OCI-LY1 (cell line): ENCODE data around the gene RBM15B.

Source experiments
- H2AFZ ChIP-seq: fragments of 200-600 bp; sonication (generic), shearing (Covaris generic); 2 replicates; pipeline ENCODE4 v1.6.0; 2014; ENCODE audit warnings: antibody characterized with exemption, mild to moderate bottlenecking, low read length
- H3F3A ChIP-seq: fragments of 200-600 bp; sonication (generic), shearing (Covaris generic); 2 replicates; pipeline ENCODE4 v1.6.0; 2014; ENCODE audit warnings: mild to moderate bottlenecking, antibody characterized with exemption, low read length, moderate library complexity; ENCODE audit not compliant: insufficient read depth
- H3K27ac ChIP-seq: fragments of 200-600 bp; sonication (generic); 2 replicates; pipeline ENCODE4 v1.5.1; 2014; ENCODE audit warnings: low read length, mixed run types, mild to moderate bottlenecking, low read depth; ENCODE audit not compliant: poor library complexity, severe bottlenecking
- H3K27me3 ChIP-seq: fragments of 200-600 bp; sonication (generic); 2 replicates; pipeline ENCODE4 v1.6.0; 2014; ENCODE audit warnings: antibody characterized with exemption, mild to moderate bottlenecking, low read length, moderate library complexity; ENCODE audit not compliant: insufficient read depth
- H3K36me3 ChIP-seq: fragments of 200-600 bp; sonication (generic); 2 replicates; pipeline ENCODE4 v1.6.1; 2014; ENCODE audit warnings: mild to moderate bottlenecking, antibody characterized with exemption, low read length, moderate library complexity, mixed read lengths; ENCODE audit not compliant: insufficient read depth
- H3K4me1 ChIP-seq: fragments of 200-600 bp; sonication (generic); 2 replicates; pipeline ENCODE4 v1.5.1; 2014; ENCODE audit warnings: mild to moderate bottlenecking, low read length, moderate library complexity; ENCODE audit not compliant: insufficient read depth, severe bottlenecking
- H3K4me2 ChIP-seq: fragments of 200-600 bp; sonication (generic), shearing (Covaris generic); 2 replicates; pipeline ENCODE4 v1.6.1; 2014; ENCODE audit warnings: low read length
- H3K4me3 ChIP-seq: fragments of 200-600 bp; sonication (generic); 2 replicates; pipeline ENCODE4 v1.5.1; 2014; ENCODE audit warnings: low read length, low read depth, mild to moderate bottlenecking, mixed read lengths; ENCODE audit not compliant: poor library complexity, severe bottlenecking
- H3K79me2 ChIP-seq: fragments of 200-600 bp; shearing (Covaris generic); 2 replicates; pipeline ENCODE4 v1.6.1; 2016; ENCODE audit warnings: mixed run types, low read length, mixed read lengths; ENCODE audit not compliant: insufficient read depth
- H3K9ac ChIP-seq: fragments of 200-600 bp; sonication (generic), shearing (Covaris generic); 2 replicates; pipeline ENCODE4 v1.6.1; 2014; ENCODE audit warnings: mild to moderate bottlenecking, low read length, mixed read lengths
- H3K9me2 ChIP-seq: fragments of 200-600 bp; sonication (generic), shearing (Covaris generic); 2 replicates; pipeline ENCODE4 v1.6.1; 2014; ENCODE audit warnings: low read depth, mild to moderate bottlenecking, low read length, mixed read lengths
- H3K9me3 ChIP-seq: fragments of 200-600 bp; shearing (Covaris generic); 2 replicates; pipeline ENCODE4 v1.6.1; 2014; ENCODE audit warnings: low read length, mixed read lengths
- H4K20me1 ChIP-seq: fragments of 200-600 bp; sonication (generic), shearing (Covaris generic); 2 replicates; pipeline ENCODE4 v1.6.0; 2016; ENCODE audit warnings: mild to moderate bottlenecking, low read length; ENCODE audit not compliant: insufficient read depth
- CTCF ChIP-seq: fragments of 200-600 bp; sonication (generic), shearing (Covaris generic); IDR thresholded peaks from 2 replicates; pipeline ENCODE4 v1.5.1; 2017; ENCODE audit warnings: mild to moderate bottlenecking, antibody characterized with exemption, low read length, moderate library complexity, mixed read lengths
- EZH2 ChIP-seq: fragments of 200-600 bp; sonication (generic), shearing (Covaris generic); IDR thresholded peaks from 2 replicates; pipeline ENCODE4 v1.8.0; 2017; ENCODE audit warnings: borderline replicate concordance, mixed run types, mild to moderate bottlenecking, antibody characterized with exemption, low read length, moderate library complexity, mixed read lengths

Gene RBM15B

DNA sequence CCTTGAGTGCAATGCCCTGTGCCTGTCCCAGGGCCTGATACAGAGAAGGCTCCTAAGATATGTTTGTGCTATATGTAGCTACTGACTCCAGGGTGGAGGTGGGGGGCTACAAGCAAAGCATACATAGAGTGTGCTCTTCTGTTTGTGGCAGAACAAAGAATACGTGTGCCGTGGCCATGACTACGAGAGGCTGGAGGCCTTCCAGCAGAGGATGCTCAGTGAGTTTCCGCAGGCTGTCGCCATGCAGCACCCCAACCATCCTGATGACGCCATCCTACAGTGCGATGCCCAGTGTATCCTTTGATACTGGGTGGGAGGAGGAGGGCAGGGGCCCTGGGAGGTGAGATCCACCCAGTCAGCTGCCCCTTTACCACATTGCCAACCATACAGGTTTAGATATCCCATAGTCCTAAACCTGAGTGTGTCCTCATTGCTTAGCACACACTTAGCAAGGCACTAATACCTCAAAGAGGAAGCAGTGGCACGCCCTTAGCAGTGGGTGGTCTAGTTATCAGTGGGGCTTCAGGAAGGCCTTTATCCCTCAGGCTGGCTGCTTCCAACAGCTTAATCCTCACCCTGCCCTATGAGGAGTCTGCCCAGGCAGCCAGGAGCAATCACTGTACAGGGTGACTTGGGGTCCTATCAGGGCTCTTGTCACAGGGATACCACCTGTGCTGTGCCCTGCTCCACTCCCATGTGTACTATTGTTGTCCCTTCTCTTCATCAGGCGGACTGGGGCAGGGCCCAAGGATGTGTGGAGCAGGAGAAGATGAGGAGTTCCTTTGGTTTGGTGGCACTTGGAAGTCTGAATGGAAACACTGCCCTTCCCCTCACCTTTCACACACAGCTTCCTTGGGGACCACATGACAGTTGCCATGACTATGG is 36.1 kb upstream of the RBM15B start:
- Histone ChIP-seq H3K4me2 (no peak overlapping the region), H3K79me2 (no peaks in the 10 kb centered on the region), H3K27ac (no peak overlapping the region), H2AFZ (no peak overlapping the region), H3F3A (no peaks in the 10 kb centered on the region), H3K27me3 (no peaks in the 10 kb centered on the region; the same call in 1 of the 2 replicates), H4K20me1 (no peaks in the 10 kb centered on the region), H3K9me2 (no peaks in the 10 kb centered on the region), H3K36me3 (no peaks in the 10 kb centered on the region), H3K4me1 (no peaks in the 10 kb centered on the region), H3K4me3 (no peak overlapping the region), H3K9ac (no peak overlapping the region), H3K9me3 (no peaks in the 10 kb centered on the region)
- TF ChIP-seq CTCF, result no peak

DNA sequence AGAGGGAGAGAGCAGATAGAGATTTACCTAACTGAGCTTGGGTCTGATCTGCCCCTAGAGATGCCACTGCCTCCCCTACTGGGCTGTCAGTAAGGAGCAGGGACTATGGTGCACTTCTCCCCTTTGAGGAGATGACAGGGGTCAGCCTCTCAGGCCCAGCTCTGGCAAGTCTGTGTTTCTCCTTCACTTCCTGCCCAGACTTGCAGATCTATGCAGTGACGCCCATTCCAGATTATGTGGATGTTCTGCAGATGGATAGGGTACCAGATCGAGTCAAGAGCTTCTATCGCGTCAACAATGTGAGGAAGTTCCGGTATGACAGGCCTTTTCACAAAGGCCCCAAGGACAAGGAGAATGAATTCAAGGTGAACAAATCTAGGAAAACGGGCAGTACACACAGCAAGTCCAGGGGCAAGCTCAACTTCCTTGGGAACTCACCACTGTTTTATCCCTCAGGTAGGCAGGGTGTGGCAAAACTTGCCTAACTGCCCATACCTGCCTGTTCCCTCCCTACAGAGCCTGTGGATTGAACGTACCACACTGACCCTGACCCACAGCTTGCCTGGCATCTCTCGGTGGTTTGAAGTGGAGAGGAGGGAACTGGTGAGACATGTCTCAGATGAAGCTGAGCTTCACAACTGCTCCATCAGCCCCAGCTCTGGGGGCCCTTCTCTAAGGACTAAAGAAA is 35.0 kb upstream of the RBM15B start:
- no peak overlapping the region for H3K4me3 ChIP-seq
- no peaks in the 10 kb centered on the region for H3K36me3 ChIP-seq
- no peak overlapping the region for H3K4me2 ChIP-seq
- no peak overlapping the region for H3K9ac ChIP-seq
- H3F3A ChIP-seq, result no peaks in the 10 kb centered on the region
- H2AFZ ChIP-seq, result no peak overlapping the region
- no peaks in the 10 kb centered on the region for H3K9me3 ChIP-seq
- H3K79me2 ChIP-seq, result no peaks in the 10 kb centered on the region
- H4K20me1 ChIP-seq, result no peaks in the 10 kb centered on the region
- no peaks in the 10 kb centered on the region for H3K9me2 ChIP-seq
- H3K27ac ChIP-seq, result no peak overlapping the region
- no peaks in the 10 kb centered on the region for H3K27me3 ChIP-seq
- TF ChIP-seq EZH2 (no peak), CTCF (no peak)
- H3K4me1 ChIP-seq, result no peaks in the 10 kb centered on the region

DNA sequence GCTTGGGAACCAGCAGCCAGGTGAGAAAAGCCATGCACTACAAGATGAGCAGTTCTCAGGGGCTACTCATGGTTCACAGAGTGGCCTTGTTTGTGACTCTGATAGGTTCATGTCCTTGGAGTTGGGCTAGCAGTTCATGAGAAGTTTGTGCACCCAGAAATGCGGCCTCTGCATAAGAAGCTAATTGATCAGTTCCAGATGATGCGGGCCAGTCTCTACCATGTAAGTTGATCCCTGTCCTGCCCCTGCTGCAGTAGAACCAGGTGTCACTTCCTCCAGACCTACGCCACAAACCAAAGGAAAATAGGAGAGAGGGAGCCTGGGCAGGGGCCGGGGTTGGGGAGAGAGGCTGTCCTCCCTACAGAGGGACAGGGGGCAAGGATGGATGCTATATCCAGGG is 33.2 kb upstream of the RBM15B start:
- H3K27ac ChIP-seq, result no peak overlapping the region
- no peaks in the 10 kb centered on the region for H3K36me3 ChIP-seq
- TF ChIP-seq CTCF, result no peak
- TF ChIP-seq EZH2, result no peak

More for the DNA sequence above, 33.2 kb upstream of the RBM15B start:
- Histone ChIP-seq H3K9me3 (no peaks in the 10 kb centered on the region), H3K4me2 (no peak overlapping the region), H3K4me3 (no peak overlapping the region), H3K9me2 (no peaks in the 10 kb centered on the region), H3K27me3 (no peaks in the 10 kb centered on the region), H4K20me1 (no peaks in the 10 kb centered on the region), H2AFZ (no peak overlapping the region), H3K79me2 (no peaks in the 10 kb centered on the region), H3K9ac (no peak overlapping the region), H3K4me1 (no peaks in the 10 kb centered on the region), H3F3A (no peaks in the 10 kb centered on the region)
